ENCODE data around the gene EPAS1.

The EPAS1 gene

DNA sequence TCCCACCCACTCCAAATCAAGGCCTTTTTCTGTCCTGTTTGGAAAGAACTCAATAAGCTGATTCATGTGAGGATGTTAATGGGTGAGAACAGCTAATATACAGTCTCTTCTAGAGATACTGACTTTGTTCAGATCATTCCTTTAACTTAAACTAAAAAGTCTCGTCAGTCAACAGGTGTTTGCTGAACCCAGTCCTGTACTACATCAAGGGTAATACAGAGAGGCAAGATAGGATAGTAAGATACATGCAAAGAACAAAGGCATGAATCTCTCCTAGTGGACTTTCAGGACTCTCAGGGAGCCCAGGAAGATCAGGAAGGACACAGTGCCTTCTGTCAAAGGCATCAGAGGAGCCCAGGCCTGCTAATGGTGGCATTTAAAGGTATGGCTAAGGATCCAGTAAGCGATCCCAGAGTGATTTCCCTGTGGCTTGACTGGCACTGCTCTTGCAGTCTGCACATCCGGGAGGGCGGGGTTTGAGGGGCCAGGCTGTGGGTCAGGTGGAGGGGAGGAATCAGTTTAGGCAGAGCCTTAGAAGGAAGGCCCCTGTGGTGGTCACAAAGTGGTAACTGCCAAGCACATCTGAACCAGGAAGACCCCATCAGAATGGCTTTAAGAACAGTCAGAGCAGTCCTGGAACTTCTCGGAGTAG, 54.0 kb downstream of the EPAS1 start:
- DNase-seq (ENCODE audit: extremely low read depth, low read depth), result no peak
- TF ChIP-seq, protein P1, sequence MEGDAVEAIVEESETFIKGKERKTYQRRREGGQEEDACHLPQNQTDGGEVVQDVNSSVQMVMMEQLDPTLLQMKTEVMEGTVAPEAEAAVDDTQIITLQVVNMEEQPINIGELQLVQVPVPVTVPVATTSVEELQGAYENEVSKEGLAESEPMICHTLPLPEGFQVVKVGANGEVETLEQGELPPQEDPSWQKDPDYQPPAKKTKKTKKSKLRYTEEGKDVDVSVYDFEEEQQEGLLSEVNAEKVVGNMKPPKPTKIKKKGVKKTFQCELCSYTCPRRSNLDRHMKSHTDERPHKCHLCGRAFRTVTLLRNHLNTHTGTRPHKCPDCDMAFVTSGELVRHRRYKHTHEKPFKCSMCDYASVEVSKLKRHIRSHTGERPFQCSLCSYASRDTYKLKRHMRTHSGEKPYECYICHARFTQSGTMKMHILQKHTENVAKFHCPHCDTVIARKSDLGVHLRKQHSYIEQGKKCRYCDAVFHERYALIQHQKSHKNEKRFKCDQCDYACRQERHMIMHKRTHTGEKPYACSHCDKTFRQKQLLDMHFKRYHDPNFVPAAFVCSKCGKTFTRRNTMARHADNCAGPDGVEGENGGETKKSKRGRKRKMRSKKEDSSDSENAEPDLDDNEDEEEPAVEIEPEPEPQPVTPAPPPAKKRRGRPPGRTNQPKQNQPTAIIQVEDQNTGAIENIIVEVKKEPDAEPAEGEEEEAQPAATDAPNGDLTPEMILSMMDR (IDR thresholded peaks at IDR 0.05; ENCODE audit: low read depth, low read length), result no peak

DNA sequence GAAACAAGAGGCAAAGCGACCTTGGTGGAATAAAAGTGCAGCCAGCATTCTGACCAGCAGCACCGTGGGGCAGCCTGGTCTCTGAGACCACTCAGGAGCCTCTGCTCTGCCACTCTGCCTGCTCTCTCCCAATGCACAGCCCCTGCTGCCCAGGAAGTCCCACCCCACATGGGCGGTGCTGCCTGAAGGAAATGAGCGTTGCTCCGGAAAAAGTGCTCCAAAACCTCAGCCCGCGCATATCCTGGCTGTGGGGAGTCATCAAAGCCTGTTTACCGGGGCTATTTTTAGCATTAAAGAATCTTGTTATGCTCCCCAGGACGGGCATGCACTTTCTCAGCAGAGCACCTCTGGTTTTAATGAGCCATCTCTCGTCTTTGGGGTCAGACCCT, 54.5 kb downstream of the EPAS1 start:
- TF ChIP-seq, protein P1 (IDR thresholded peaks at IDR 0.05; ENCODE audit: low read depth, low read length), result no peak

DNA sequence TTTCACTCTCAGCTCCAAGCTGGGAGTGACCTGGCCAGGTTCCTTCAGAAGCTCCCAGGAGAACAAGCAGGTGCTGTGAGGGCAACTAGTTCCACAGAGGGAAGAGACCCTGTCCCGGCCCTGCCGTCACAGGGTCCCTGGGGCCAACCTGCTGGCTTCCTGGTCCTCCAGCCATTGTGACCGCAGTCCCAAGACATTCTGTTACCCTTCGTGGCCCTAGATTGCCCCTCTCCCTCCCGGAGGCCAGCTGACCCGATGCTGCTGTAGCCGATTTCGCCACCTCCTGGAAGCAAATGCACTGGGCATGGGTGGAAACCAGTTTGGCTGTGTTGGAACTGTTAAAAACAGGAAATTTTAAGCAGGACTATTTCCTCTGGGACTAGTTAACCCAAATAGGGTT, 55.4 kb downstream of the EPAS1 start:
- DNase-seq (ENCODE audit: extremely low read depth, low read depth), result no peak
- TF ChIP-seq, protein P1 (IDR thresholded peaks at IDR 0.05; ENCODE audit: low read depth, low read length), result no peak; the same call in 1 of the 2 replicates

More for the DNA sequence above, 54.5 kb downstream of the EPAS1 start:
- no peak for DNase-seq (ENCODE audit: extremely low read depth, low read depth)

DNA sequence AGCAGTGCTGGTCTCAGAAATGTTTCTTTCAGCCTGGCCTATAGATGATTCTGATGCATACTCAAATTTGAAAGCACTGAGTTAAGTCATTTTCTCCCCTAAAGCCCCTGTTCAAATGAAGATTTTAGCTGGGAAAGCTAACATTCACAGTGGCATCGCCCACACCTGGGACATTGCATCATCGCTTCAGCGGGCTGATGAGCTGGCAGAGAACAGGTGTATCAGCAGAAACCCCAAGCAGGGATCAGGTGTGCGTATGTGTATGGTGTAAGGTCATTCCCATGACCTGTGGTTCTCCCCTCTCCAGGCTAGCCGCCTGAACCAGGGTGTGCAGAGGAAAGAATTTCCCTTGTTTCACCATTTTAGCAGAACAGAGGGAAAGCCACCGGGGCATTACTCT, 56.3 kb downstream of the EPAS1 start:
- no peak for DNase-seq (ENCODE audit: extremely low read depth, low read depth)
- TF ChIP-seq, protein P1 (IDR thresholded peaks at IDR 0.05; ENCODE audit: low read depth, low read length), result no peak

DNA sequence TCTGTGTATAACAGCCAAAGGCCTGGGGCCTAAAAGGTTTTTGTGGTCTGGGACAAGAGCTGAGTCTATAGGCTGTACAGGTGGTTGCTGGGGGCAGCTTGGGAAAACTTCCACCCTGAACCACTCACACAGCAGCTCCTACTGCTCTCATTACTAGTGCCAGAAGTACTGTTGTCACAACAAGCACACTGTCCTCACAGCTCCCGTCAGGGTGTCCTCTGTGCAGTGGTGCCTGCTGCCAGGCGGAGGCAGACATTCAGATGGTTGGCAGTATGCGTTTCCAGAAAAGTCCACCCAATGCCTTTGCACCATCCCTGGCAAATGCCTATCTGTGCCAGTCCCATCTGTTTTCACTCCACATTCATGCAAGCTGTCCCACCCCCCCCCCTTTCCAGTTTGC, 58.5 kb downstream of the EPAS1 start:
- TF ChIP-seq, protein P1 (IDR thresholded peaks at IDR 0.05; ENCODE audit: low read depth, low read length), result no peak
- no peak for DNase-seq (ENCODE audit: extremely low read depth, low read depth)

DNA sequence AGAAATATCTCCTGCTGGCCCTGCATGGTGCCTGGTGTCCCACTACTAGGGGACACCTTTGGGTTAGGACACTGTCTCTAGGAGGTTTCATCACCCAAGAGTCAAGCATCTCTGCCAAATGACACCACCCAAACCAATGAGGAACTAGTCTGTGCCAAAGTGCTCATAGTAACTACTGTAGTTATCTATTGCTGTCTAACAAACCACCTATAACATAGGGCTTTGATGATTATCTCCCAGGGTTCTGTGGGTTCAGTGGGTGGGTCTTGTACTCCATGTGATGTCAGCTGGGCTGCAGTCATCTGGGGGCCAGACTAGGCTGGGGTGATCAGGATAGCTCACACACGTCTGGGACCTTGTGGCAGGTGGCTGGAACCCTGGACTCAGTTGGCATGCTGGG, 59.8 kb downstream of the EPAS1 start:
- TF ChIP-seq, protein P1 (IDR thresholded peaks at IDR 0.05; ENCODE audit: low read depth, low read length), result no peak
- no peak for DNase-seq (ENCODE audit: extremely low read depth, low read depth)

DNA sequence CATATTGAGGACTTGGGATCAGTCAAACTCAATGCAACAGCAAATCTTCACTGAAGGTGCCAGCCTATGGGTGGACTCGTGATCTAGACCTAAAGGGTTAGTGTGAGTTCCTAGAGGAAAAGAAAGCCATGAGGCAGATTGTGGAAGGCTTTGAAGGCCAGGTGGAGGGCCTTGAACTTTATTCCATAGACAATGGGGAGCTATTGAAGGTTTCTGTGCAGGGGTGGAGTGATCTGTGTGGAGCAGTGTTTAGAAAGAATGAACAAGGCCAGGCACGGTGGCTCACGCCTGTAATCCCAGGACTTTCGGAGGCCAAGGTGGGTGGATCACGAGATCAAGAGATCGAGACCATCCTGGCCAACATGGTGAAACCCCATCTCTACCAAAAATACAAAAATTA, 61.5 kb downstream of the EPAS1 start:
- TF ChIP-seq, protein P1 (IDR thresholded peaks at IDR 0.05; ENCODE audit: low read depth, low read length), result no peak
- no peak for DNase-seq (ENCODE audit: extremely low read depth, low read depth)

Data from AG09319 (cell line).